Nephron progenitor cell (in vitro differentiated cells): ENCODE results near the gene KLHL5.

Source experiments
- DNase-seq: peaks from one replicate; pipeline ENCODE4 v3.0.0; 2021
- H3K27ac Mint-ChIP-seq: 2 replicates; pipeline ENCODE4 v1.8.0; 2021; ENCODE audit warnings: mild to moderate bottlenecking, moderate library complexity, mixed read lengths
- H3K27me3 Mint-ChIP-seq: 2 replicates; pipeline ENCODE4 v1.8.0; 2021; ENCODE audit warnings: mild to moderate bottlenecking, low read depth, mixed read lengths; ENCODE audit not compliant: poor library complexity
- H3K36me3 Mint-ChIP-seq: 2 replicates; pipeline ENCODE4 v1.8.0; 2021; ENCODE audit warnings: low read depth, mixed read lengths
- H3K4me1 Mint-ChIP-seq: 2 replicates; pipeline ENCODE4 v1.8.0; 2021; ENCODE audit warnings: mixed read lengths
- H3K4me3 Mint-ChIP-seq: 2 replicates; pipeline ENCODE4 v1.8.0; 2021; ENCODE audit warnings: mild to moderate bottlenecking, moderate library complexity, mixed read lengths
- H3K9me3 Mint-ChIP-seq: 2 replicates; pipeline ENCODE4 v1.8.0; 2021; ENCODE audit warnings: mild to moderate bottlenecking, moderate library complexity, mixed read lengths
- CTCF ChIP-seq: fragments of 200-600 bp; sonication (generic); IDR thresholded peaks from 2 replicates; pipeline ENCODE4 v1.5.0; 2021; ENCODE audit warnings: antibody characterized with exemption

Gene KLHL5

GRCh38 chr4:39062094-39062769 is at the start of gene KLHL5:
KLHL5 (plus strand) TSS chr4:39062232; CDS start chr4:39062653, 421 bp downstream.
- H3K36me3 Mint-ChIP-seq, result no peaks in the 10 kb centered on the region
- peak within 1 kb of the TSS; percentile 59 for H3K4me3 Mint-ChIP-seq
- H3K27ac Mint-ChIP-seq, result no peak within 1 kb of the TSS
- no peaks in the 10 kb centered on the region for H3K9me3 Mint-ChIP-seq
- H3K4me1 Mint-ChIP-seq, result peaks cover 33% of the 10 kb centered on the region
- TF ChIP-seq CTCF, result no peak
- DNase-seq, result no peak
- no peaks in the 10 kb centered on the region for H3K27me3 Mint-ChIP-seq

GRCh38 chr4:39014028-39014427 is 48.0 kb upstream of the KLHL5 start:
- no peak overlapping the region for H3K4me3 Mint-ChIP-seq
- no peak overlapping the region for H3K27ac Mint-ChIP-seq
- no peaks in the 10 kb centered on the region for H3K4me1 Mint-ChIP-seq
- no peak for DNase-seq
- no peaks in the 10 kb centered on the region for H3K36me3 Mint-ChIP-seq
- H3K9me3 Mint-ChIP-seq, result peaks cover 32% of the 10 kb centered on the region
- TF ChIP-seq CTCF, result no peak
- H3K27me3 Mint-ChIP-seq, result peaks cover 3% of the 10 kb centered on the region

GRCh38 chr4:39020130-39020529 is 41.9 kb upstream of the KLHL5 start:
- Mint-ChIP-seq H3K27ac (no peak overlapping the region), H3K9me3 (peaks cover 17% of the 10 kb centered on the region), H3K4me3 (no peak overlapping the region), H3K27me3 (no peaks in the 10 kb centered on the region), H3K4me1 (no peaks in the 10 kb centered on the region), H3K36me3 (no peaks in the 10 kb centered on the region)
- no peak for DNase-seq
- no peak for TF ChIP-seq CTCF

GRCh38 chr4:39021631-39022030 is 40.4 kb upstream of the KLHL5 start:
- H3K9me3 Mint-ChIP-seq, result peaks cover 6% of the 10 kb centered on the region
- H3K4me1 Mint-ChIP-seq, result no peaks in the 10 kb centered on the region
- H3K27ac Mint-ChIP-seq, result no peak overlapping the region
- no peak overlapping the region for H3K4me3 Mint-ChIP-seq
- TF ChIP-seq CTCF, result no peak
- H3K36me3 Mint-ChIP-seq, result no peaks in the 10 kb centered on the region
- H3K27me3 Mint-ChIP-seq, result no peaks in the 10 kb centered on the region
- DNase-seq, result no peak

- TF ChIP-seq CTCF, result no peak
- no peak overlapping the region for H3K27ac Mint-ChIP-seq
- no peak overlapping the region for H3K4me3 Mint-ChIP-seq
Measured at GRCh38 chr4:39022241-39022640, 39.8 kb upstream of the KLHL5 start.

GRCh38 chr4:39023059-39023458 is 39.0 kb upstream of the KLHL5 start:
- no peak for DNase-seq
- Mint-ChIP-seq H3K36me3 (no peaks in the 10 kb centered on the region), H3K27ac (no peak overlapping the region), H3K4me3 (no peak overlapping the region), H3K9me3 (no peaks in the 10 kb centered on the region), H3K4me1 (no peaks in the 10 kb centered on the region), H3K27me3 (no peaks in the 10 kb centered on the region)
- TF ChIP-seq CTCF, result no peak

More at GRCh38 chr4:39022241-39022640, 39.8 kb upstream of the KLHL5 start:
- peaks cover 3% of the 10 kb centered on the region for H3K9me3 Mint-ChIP-seq
- H3K4me1 Mint-ChIP-seq, result no peaks in the 10 kb centered on the region
- H3K27me3 Mint-ChIP-seq, result no peaks in the 10 kb centered on the region
- no peaks in the 10 kb centered on the region for H3K36me3 Mint-ChIP-seq
- DNase-seq, result no peak
